DMS153 treated with DMSO at 0.1 percent for 48 hours (cell line): Measurements from ENCODE around the gene ABCA13.
A peak's percentile ranks its signal among the peaks of the same experiment; 100 is the strongest.

ENCODE experiments used
- DNase-seq: peaks from one replicate; lab custom pipeline; 2025; ENCODE audit not compliant: unreplicated experiment; lab: John Stamatoyannopoulos, UW

Gene ABCA13

DNA sequence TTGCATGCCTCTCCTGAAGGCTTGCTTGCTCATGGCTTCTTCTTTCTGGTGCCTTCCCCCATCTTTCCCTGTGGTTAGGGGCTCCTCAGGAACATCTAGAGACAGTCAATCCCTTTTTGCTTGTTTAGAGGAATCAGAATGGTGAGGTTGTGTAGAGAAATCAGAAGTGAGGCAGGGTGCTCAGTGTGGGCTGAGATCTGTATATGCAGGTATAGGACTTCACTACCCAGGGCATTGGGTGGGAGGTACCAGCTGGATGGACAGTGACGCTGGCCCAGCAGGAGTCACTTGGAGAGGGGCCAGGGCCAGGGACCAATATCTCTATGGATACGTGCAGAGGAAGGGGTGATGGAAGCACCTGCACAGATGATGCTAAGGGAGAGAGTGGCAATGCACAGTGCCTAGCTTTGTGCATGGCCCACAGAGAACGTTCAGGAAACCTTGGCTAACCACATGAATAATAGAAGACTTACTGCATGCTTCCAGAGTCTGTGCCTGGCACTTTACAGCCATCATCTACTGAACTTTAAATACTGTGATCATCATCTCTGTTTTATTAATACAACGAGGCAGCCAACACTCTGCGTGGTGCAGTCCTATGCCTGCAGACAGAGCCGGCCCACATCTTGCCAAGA, 255.2 kb downstream of the ABCA13 start:
- DNase-seq, result no peak

DNA sequence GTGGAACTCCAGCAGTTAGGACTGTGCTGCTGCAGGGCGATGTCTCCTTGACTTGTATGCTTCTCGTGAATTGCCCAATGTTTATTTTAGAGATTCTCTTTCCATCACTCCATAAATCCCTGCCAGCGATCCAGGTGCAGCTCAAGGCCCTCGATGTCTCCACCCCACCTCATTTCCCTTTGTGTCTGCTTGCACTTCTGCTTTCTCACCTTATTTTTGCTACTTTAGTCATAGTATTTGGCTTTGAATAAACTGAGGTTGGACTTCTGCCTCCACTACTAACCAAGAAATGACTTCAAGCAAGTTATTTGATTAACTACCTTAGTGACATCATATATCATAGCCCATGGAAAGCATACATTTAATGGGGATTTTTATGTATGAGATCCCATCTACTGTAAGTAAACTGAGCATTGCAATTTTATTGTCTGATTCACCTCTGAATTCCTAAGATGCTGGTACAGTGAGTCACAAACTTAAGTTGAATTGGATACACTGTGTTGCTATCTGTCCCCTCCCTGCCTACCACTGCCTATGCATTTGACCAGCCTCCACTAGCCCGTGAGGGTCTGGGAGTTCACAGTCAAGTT, 255.8 kb downstream of the ABCA13 start:
- peak; percentile 82 for DNase-seq

DNA sequence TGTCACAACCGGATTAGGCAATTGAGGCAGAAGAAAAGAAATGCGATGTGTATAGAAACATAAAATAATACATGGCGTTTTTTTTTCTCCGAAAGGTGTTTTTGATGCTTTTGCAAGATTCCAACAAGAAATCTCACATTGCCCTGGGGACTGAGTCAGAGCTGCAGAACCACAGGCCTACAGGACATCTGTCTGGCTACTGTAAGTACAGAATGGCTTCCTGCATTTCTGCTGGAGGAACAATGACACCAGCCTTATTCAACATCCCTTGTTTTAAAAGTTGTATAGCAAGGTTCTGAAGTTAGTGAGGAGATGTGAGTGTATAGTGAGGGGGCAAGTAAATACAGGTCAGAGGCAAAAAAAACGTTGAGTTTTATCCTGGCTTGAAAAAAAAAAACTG, 256.4 kb downstream of the ABCA13 start:
- peak; percentile 41 for DNase-seq

DNA sequence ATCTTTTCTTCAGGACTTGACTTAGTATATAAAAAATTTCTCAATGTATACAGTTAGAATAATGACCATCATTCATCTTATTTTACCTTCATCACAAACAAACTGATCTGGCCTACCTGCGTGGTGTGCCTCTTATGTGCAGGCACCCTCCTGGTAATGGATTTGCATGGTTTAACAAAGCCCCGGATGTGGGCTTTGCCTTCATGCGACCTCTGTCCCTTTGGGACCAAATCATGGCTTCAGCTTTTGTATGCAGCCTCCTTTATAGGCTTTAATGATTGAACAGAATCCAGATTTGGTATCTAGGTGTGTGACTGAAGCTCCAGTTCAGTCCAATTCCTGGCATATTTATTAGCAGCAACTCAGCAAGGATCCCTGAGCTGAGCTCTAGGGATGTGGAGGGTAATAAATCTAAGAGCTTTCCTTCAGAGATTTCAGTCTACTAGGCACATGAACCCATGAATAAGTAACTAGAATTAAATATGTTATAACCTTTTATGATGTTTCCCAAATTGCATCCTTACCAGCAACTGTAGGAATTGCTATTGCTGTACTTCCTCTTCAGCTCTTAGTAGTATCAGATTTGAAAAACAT, 256.9 kb downstream of the ABCA13 start:
- DNase-seq, result peak; percentile 81

DNA sequence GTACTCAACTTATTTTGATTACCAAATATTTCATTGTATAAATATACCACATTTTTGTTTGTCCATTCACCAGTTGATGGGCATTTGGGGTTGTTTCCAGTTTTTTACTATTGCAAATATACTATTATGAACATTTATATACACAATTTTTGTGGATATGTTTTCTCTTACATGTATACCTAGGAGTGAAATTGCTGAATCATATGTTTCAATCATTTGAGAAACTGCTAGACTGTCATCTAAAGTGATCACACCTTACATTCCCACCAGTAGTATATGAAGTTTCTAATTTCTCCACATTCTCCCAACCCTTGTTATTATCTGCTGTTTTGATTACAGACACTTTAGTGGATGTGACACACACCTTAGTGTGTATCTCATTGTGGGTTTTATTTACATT, 257.9 kb downstream of the ABCA13 start:
- no peak for DNase-seq

DNA sequence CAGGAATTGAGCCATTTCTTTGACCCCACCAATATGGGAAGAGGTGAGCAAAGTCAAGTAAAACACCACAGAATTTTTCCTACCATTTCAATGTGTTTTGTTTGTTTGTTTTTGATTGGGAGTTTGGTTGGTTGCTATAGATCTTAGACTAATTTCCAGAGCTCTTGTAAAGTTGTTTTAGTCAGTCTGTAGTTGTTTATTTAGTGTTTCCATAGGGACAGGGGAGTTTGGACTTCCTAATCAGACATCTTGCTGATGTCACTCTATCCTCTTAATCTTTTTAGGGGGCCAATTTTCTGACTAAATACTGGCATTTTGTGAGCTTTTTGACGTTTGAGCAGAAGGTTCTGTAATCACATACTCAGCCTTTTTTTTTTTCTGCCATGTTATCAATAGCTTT, 266.9 kb downstream of the ABCA13 start:
- DNase-seq, result no peak

DNA sequence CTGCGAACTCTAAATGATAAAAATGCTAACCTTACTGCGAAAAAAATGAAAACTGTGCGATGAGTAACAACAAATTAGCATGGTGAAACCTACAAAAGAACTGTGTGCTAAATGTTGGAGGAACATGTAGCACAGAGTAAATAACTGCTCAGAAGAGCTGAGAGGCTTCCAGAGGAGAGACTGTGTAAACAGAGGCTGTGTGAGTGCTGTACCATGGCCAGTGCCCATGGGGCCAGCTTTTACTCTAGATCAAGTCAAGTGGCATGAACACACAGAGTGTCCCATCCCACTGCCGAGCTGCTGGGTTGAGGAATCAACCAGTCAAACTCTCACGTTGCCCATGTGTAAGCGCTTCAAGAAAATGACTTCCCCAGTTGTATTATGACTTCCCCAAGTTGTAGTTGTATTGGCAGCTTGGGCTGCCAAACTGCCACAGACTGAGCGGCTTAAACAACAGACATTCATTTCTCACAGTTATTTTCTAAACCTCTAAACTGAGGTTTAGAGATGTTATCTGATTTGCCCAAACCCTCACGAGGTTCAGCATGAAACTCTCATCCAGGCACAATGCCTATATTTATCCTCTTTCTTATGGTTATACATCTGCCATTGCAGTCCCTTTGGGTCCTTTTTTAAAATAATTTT, 270.7 kb downstream of the ABCA13 start:
- peak; percentile 56 for DNase-seq

DNA sequence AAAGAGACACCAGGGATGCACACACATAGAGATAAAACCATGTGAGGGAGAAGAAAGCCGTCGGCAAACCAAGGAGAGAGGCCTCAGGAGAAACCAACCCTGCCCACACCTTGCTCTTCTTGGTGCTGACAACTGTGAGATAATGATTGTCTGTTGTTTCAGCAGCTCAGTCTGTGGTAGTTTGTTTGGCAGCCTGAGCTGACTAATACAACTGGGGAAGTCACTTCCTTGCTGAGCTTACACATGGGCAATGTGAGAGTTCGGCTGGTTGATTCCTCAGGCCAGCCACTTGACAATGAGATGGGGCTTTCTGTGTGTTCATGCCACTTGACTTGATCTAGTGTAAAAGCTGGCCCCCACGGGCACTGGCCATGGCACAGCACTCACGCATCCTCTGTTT, 271.8 kb downstream of the ABCA13 start:
- no peak for DNase-seq

DNA sequence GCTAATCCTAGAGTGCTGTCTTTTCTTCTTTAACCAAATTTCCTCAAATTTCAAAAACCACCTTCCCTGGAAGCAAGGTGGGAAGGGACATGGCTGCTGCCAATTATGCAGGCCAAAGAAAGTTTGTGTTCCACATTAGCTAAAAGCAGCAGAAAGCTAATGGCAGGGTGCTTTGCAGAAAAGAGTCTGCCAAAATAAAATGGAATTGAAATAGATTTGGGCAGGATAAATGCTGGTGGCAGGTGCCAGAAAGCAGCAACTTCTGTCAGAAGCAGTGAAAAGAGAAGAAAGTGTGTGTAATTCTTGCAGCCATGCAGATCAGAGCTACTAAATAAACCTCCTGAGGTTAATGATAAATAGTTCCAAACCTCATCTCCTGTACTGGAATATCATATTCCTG, 275.5 kb downstream of the ABCA13 start:
- DNase-seq, result no peak

DNA sequence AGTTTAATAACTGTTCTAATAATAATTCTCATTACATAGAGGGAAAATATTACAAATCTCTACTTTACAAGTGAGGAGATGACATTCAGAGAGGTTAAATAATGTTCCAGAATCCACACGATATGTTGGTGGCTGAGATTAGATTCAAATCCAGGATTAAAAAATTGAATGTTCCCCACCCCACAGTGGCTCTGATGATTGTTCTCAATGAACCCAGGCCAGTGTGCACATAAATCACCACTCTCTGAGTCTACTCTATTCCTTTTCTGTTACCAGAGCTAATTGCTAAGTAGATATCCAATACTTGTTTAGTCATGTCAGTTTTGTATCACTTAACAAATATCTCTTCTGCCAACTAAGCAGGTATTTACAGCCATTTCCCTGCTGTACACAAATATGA, 281.0 kb downstream of the ABCA13 start:
- peak; percentile 40 for DNase-seq

DNA sequence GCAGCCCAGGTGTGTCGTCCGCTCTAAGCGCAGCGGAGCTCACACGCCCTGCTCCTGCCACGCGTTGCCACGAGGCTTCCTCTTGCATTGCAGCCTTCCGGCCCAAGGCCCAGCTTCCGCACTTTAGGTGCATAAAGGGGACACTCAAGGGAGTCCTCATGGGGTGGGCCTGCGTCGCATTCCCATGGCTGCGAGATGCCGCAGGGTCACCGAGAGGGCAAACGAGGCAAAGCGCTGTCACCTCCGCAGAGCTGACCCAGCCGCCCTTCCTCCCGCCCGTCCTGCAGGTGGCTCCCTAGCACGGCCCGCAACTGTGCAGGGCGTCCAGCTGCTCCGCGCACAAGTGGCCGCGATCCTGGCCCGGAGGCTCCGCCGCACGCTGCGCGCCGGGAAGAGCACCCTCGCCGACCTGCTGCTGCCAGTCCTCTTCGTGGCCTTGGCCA, 283.5 kb downstream of the ABCA13 start:
- DNase-seq, result no peak

DNA sequence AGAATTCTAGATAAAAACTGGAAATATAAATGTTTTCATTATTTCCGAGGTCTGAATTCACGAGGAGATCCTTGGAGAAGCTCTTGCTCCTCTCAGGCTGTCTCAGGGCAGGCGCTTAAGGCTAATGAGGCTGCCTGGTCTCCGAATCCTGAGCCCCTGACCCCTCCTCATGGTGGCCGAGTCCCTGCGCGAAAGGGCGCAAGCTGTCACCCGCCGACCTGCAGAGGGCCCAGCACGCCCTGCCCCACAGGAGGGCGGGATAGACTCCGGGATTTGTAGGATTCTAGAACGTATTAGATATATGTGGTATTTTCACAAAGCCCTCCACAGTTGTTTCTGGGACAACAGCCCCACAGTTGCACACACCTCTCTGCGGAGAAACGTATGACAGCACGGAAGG, 284.1 kb downstream of the ABCA13 start:
- no peak for DNase-seq

DNA sequence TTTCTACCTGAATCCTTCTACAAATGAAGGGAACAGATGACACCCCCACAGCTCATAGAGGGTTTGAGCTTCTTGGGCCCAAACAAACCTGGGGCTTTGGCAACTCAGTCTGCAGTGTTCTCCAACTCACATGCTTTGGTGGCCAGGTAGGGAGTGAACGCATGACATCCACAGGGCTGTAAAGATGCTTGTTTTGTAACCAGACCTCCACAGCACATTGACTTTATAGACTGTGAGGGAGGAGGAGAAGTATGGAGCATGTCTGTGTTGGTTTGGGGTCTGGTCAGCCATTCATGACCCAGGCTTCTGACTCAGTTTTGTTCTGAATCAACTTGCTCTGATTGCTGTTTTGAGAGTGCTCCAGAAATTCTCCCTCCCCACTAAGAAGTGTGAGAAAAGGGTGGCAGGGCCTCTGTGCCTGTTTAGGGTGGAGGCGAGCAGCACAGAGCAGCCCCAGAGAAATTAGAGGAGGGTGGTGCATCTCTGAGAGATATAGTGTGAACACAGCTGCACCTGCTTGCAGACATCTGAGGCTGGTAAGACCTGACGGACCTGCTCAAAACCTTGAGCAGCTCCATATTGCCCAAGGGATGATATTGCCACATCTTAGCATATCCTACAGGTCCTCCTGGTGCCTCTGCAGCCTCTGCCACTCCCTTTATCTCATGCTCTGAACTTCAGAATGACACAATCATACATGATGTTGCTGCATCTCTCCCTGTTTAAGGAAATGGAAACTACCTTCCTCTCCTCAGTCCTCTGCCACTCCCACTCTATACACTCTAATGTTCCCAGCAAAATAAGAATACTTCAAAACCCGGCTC, 287.7 kb downstream of the ABCA13 start:
- DNase-seq, result no peak

DNA sequence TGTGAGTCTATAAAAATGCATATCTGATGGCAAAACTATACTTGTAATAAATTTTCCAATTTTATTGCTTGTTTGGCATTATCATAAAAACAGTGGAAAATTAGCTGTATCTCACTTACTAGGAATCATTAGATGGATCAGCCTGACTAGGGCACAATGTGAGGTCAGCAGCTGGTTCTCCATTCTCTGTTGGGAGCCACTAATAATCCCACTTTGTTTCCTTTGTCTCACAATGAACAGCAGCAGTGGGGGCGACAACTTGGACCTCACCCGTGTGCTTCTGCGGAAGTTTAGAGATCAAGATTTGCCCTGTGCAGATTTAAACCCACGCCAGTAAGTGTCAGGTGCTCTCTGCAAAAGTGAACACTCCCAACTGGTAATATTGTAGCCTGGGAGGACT, 295.5 kb downstream of the ABCA13 start:
- DNase-seq, result no peak

DNA sequence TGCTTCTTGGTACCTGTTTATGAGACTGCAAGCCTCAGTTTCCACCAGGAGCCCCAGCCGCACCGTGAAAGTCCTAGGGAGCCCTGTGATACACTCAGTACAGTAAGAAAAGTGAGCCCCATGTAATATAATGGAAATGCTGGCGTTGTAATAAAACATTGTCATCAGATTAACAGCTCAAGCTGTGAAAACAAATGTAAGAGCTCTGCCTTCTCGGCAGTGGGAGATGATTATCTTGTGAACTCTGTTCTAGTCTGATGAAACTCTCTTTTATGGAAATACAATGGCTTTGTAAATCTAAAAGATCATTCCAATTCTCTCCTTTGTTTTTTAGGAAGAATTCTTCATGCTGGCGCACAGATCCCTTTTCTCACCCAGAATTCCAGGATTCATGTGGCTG, 299.9 kb downstream of the ABCA13 start:
- DNase-seq, result no peak

DNA sequence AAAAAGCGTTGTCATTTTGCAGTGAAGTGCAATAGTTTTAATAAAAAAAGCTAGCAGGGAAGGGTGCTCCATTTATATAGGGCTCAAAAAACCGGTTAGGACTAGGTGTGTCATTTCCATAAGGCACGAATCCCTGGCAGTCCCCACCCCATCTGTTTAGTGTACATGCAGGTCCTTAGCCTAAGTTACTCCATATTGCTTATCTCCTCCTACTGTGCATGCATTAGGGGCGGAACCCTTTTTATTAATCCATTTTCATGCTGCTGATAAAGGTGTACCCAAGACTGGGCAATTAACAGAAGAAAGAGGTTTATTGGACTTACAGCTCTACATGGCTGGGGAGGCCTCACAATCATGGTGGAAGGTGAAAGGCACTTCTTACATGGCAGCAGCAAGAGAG, 301.4 kb downstream of the ABCA13 start:
- DNase-seq, result no peak

DNA sequence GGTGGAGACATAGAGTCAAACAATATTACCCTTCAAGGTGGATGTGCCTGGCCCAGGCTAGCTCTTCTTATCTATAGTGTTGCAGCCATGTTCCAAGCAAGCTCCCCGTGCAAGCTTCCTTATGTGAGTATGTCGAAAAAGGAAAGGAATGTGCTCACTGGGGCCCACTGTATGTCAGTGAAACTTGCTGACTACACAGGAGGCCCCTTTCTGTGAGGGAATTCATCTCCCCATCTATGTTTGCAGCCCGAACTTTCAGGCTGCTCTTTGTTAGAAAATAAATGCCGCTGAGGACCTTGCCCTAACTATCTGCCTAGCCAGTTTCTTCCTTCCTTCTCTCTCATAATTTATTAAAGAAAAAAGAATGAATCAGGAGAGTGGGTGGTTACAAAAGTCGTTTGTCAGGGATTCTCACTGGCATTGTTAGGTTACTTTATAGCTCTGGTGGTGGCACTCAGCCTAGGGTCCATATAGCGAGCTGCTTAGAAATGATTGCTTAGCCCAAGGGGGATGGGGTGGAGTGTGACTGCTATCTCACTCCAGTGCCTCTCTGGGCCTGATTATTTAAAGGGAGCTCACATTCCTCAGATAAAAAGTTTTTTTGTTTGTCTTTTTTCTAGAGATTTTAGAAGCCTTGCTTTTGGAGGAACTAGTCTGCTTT, 302.1 kb downstream of the ABCA13 start:
- no peak for DNase-seq

DNA sequence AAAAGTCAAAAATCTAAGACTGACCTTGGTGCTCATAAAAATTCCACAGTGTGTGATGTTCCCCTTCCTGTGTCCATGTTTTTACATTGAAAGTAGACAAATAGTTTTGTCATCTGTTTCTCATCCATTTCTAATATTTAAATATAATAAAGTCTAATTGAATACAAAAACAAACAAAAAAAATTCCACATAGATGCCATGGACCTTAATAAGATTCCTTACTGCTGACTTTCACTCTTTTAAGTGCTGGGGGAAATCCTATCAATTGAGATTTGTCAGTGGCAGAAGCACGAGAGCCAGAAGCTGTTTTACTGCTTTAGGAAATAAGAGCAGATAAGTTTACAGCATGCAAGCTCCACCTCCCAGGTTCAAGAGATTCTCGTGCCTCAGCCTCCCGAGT, 310.0 kb downstream of the ABCA13 start:
- no peak for DNase-seq

DNA sequence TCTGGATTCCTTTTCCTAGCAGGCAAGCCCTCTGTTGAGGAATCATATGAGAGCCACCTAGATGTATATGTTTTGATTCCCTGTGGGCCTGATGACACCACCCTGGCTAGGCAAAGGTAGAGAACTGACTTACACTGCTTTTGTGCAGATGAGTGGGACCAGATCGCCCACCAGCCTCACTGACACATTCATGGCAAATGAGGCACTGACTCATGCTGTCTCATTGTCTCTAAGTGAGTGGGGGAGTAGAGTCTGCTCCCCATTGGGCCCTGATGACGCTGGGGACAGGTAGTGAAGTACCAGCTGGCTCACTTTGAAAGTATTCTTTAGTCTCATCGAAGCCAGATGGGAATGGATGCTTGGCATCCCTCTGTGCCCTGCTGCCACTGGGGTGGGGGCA, 326.3 kb downstream of the ABCA13 start:
- DNase-seq, result no peak

DNA sequence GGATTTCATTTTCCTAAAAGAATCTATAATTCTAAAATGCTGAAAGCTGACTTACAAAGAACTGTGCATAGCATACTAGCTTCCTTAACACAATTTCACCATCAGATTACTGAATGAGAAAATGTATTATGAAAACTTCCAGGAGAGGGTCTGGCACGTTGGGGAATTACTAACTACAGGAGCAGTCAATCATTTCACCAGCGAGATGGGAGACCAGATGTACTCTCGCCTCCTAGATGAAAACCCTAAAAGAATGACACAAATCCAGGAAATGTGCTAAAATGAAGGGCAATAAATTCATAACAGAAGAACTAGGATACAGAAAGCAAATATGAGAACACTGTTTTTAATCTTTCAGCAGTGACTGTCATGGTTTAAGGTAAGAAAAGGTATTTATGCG, 330.8 kb downstream of the ABCA13 start:
- DNase-seq, result no peak

DNA sequence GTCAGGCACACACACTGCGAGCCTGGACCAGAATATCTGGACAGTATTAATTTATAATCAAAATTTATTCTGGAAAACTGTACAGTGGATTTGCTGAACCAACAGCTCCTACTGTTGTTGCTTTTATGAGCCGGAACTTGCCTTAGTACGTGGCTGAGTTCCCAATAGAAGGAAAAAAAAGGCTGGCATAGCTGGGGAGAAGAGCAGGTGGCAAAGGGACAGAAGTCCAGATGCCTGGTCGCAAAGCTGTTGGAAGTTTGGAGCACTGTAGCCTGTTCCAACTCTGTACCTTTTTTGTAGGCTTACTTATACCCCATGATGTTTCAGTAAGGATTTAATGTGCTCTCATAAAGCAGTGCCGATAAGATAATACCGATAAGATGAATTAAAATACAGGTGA, 333.8 kb downstream of the ABCA13 start:
- DNase-seq, result no peak
